BJ (cell line): ENCODE results near the gene CSNK1G2. TPM values are rescaled to one million over a fixed set of nuclear protein-coding genes. Genes with fewer than 3 reads are reported as not detected.
A peak's percentile ranks its signal among the peaks of the same experiment; 100 is the strongest.

ENCODE experiments used
- CTCF ChIA-PET: fragments of 350-600 bp; formaldehyde crosslinking; extraction: SDS; loops from one replicate; lab custom pipeline; 2021; ENCODE audit warnings: antibody characterized with exemption, inconsistent platforms; lab: Yijun Ruan, JAX
- POLR2A ChIA-PET: fragments of 300-600 bp; sonication (Branson Sonifier 250); formaldehyde crosslinking; extraction: SDS; loops from one replicate; lab custom pipeline; 2021; ENCODE audit warnings: antibody characterized with exemption; lab: Charles Lee
- DNase-seq: peaks from one replicate; pipeline ENCODE4 v3.0.0-alpha.2; 2011; ENCODE audit warnings: low read depth
- H3K27me3 ChIP-seq: 2 replicates; pipeline ENCODE4 v1.6.0; 2011; ENCODE audit warnings: low read length; ENCODE audit not compliant: control insufficient read depth, insufficient read depth
- H3K36me3 ChIP-seq: 2 replicates; pipeline ENCODE4 v1.5.1; 2011; ENCODE audit warnings: low read length; ENCODE audit not compliant: control insufficient read depth, insufficient read depth
- H3K4me3 ChIP-seq: 2 replicates; pipeline ENCODE4 v1.5.1; 2011; ENCODE audit warnings: low read depth, mild to moderate bottlenecking, control low read depth, low read length
- CTCF ChIP-seq: IDR thresholded peaks from 2 replicates; pipeline ENCODE4 v1.5.1; 2011; ENCODE audit warnings: low read depth, mild to moderate bottlenecking, control low read depth, inconsistent platforms, low read length, moderate library complexity; ENCODE audit not compliant: insufficient read depth
- polyA minus RNA-seq: library from RNA; depleted of rRNA, polyadenylated mRNA; stranded (reverse); fragments of >200 nt; gene quantifications from 2 replicates; pipeline ENCODE4 v1.2.3, GENCODE V29; 2011; rRNA and poly(A)+ RNA removed
- polyA plus RNA-seq: library from polyadenylated mRNA; depleted of rRNA; stranded (reverse); fragments of >200 nt; gene quantifications from 2 replicates; pipeline ENCODE4 v1.2.3, GENCODE V29; 2011; rRNA removed

Gene CSNK1G2
- 26.1 and 48.1 TPM in 2 replicates for polyA plus RNA-seq
- polyA minus RNA-seq: 39.4 and 43.0 TPM in 2 replicates

- no peak for TF ChIP-seq CTCF
- POLR2A ChIA-PET: no interaction called here
- CTCF ChIA-PET: interaction anchor here (1.2 kb wide), 1 partner anchor 92 kb away, joined by 4 read pairs; the partner anchor contains the start of gene REXO1
- Histone ChIP-seq H3K36me3 (no peaks in the 10 kb centered on the region; the same call in 1 of the 2 replicates), H3K4me3 (peak within 1 kb of the TSS; percentile 80), H3K27me3 (no peaks in the 10 kb centered on the region)
- DNase-seq: no peak
Measured at GRCh38 chr19:1941146-1942077, at the start of gene CSNK1G2. Gene CSNK1G2, plus strand, starts transcription at chr19:1941172. Its CDS starts 28,601 bp downstream, at chr19:1969773.

- Histone ChIP-seq H3K4me3 (no peak overlapping the region), H3K36me3 (no peaks in the 10 kb centered on the region), H3K27me3 (no peaks in the 10 kb centered on the region)
- no peak for DNase-seq
- no peak for TF ChIP-seq CTCF
- POLR2A ChIA-PET: no interaction called here
- CTCF ChIA-PET: no interaction called here
Measured at GRCh38 chr19:1893791-1894190, 47.2 kb upstream of the CSNK1G2 start.

- no peaks in the 10 kb centered on the region for H3K27me3 ChIP-seq
- no peaks in the 10 kb centered on the region for H3K36me3 ChIP-seq
- TF ChIP-seq CTCF: no peak
- no peak for DNase-seq
- no peak overlapping the region for H3K4me3 ChIP-seq
- CTCF ChIA-PET: interaction anchor here (0.8 kb wide), 1 partner anchor 58 kb away, joined by 3 read pairs; no protein-coding TSS in a partner anchor
- POLR2A ChIA-PET: no interaction called here
Measured at GRCh38 chr19:1896508-1896907, 44.5 kb upstream of the CSNK1G2 start.

GRCh38 chr19:1901940-1902404 is 39.0 kb upstream of the CSNK1G2 start:
- POLR2A ChIA-PET: no interaction called here
- no peak for DNase-seq

More at GRCh38 chr19:1901940-1902404, 39.0 kb upstream of the CSNK1G2 start:
- Histone ChIP-seq H3K36me3 (no peaks in the 10 kb centered on the region), H3K27me3 (no peaks in the 10 kb centered on the region), H3K4me3 (no peak overlapping the region)
- TF ChIP-seq CTCF: no peak
- CTCF ChIA-PET: no interaction called here
